Endometrium (tissue), 2 donors: Measurements from ENCODE around the gene AFF3.
A peak's percentile ranks its signal among the peaks of the same experiment; 100 is the strongest.

Experiments used
- FAIRE-seq: peaks from 2 replicates; lab custom pipeline; 2012; peaks lifted over from hg19 to GRCh38; lab: Jason Lieb, UNC
- donor health status: control.
- donor health status: control.

AFF3 gene

GRCh38 chr2:99821572-99821971 lies 320.8 kb downstream of the AFF3 start:
- FAIRE-seq = no peak

GRCh38 chr2:99821039-99821438 lies 321.4 kb downstream of the AFF3 start:
- no peak for FAIRE-seq

GRCh38 chr2:99819766-99820165 lies 322.6 kb downstream of the AFF3 start:
- FAIRE-seq = no peak

GRCh38 chr2:99818842-99819241 lies 323.5 kb downstream of the AFF3 start:
- FAIRE-seq = no peak

- no peak for FAIRE-seq
Measured at GRCh38 chr2:99816908-99817307, 325.5 kb downstream of the AFF3 start.

- FAIRE-seq = no peak
Measured at GRCh38 chr2:99812426-99812825, 330.0 kb downstream of the AFF3 start.

- FAIRE-seq = no peak
Measured at GRCh38 chr2:99811544-99811943, 330.8 kb downstream of the AFF3 start.

GRCh38 chr2:99810225-99810624 lies 332.2 kb downstream of the AFF3 start:
- FAIRE-seq = no peak

GRCh38 chr2:99809259-99809900 lies 333.0 kb downstream of the AFF3 start:
- no peak for FAIRE-seq

GRCh38 chr2:99808361-99809200 lies 333.8 kb downstream of the AFF3 start:
- FAIRE-seq = no peak

- no peak for FAIRE-seq
Measured at GRCh38 chr2:99806758-99807157, 335.6 kb downstream of the AFF3 start.

GRCh38 chr2:99805930-99806476 lies 336.4 kb downstream of the AFF3 start:
- no peak for FAIRE-seq

- FAIRE-seq = peak; percentile 92
Measured at GRCh38 chr2:99803846-99804245, 338.5 kb downstream of the AFF3 start.

GRCh38 chr2:99802734-99803133 lies 339.7 kb downstream of the AFF3 start:
- FAIRE-seq = no peak

GRCh38 chr2:99801327-99801901 lies 341.0 kb downstream of the AFF3 start:
- FAIRE-seq = no peak

GRCh38 chr2:99797475-99797874 lies 344.9 kb downstream of the AFF3 start:
- no peak for FAIRE-seq

GRCh38 chr2:99794414-99794813 lies 348.0 kb downstream of the AFF3 start:
- no peak for FAIRE-seq

GRCh38 chr2:99793022-99793421 lies 349.4 kb downstream of the AFF3 start:
- no peak for FAIRE-seq

- no peak for FAIRE-seq
Measured at GRCh38 chr2:99789849-99790248, 352.5 kb downstream of the AFF3 start.

GRCh38 chr2:99787769-99788382 lies 354.5 kb downstream of the AFF3 start:
- no peak for FAIRE-seq

- FAIRE-seq = no peak
Measured at GRCh38 chr2:99786636-99787390, 355.6 kb downstream of the AFF3 start.

- FAIRE-seq = no peak
Measured at GRCh38 chr2:99784946-99785345, 357.4 kb downstream of the AFF3 start.
